Measurements from ENCODE around the gene GEMIN7.

Gene GEMIN7

DNA sequence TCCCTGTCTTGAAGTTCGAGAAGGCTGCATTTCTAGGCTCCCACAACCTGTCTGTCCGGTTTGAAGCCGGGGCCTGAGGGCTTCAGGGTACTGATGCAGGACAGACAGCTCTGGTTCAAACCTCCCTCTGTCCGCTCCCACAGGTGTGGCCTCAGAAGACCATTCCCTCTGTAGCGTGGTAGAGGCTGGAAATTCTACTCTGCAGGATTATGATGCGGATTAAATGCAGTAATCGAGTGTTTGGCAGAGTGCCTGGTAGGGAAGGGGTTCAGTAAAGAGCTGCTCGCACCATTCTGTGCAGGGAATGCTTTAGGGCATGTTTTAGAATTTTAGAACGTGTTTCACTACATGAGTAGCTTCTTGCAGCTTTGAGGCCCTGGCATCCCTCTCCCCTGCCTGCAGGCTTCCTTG is 44.4 kb downstream of the GEMIN7 start:
- Histone ChIP-seq H3K4me3 (replicated peaks; ENCODE audit: insufficient read depth, low read length) (no peak overlapping the region), H3K27me3 (ENCODE audit: insufficient read depth, poor library complexity, severe bottlenecking) (no peaks in the 10 kb centered on the region), H3K27ac (replicated peaks) (no peak overlapping the region)
- TF ChIP-seq GABPA (IDR thresholded peaks at IDR 0.05; ENCODE audit: low read depth) = no peak
- TF ChIP-seq, protein P1, sequence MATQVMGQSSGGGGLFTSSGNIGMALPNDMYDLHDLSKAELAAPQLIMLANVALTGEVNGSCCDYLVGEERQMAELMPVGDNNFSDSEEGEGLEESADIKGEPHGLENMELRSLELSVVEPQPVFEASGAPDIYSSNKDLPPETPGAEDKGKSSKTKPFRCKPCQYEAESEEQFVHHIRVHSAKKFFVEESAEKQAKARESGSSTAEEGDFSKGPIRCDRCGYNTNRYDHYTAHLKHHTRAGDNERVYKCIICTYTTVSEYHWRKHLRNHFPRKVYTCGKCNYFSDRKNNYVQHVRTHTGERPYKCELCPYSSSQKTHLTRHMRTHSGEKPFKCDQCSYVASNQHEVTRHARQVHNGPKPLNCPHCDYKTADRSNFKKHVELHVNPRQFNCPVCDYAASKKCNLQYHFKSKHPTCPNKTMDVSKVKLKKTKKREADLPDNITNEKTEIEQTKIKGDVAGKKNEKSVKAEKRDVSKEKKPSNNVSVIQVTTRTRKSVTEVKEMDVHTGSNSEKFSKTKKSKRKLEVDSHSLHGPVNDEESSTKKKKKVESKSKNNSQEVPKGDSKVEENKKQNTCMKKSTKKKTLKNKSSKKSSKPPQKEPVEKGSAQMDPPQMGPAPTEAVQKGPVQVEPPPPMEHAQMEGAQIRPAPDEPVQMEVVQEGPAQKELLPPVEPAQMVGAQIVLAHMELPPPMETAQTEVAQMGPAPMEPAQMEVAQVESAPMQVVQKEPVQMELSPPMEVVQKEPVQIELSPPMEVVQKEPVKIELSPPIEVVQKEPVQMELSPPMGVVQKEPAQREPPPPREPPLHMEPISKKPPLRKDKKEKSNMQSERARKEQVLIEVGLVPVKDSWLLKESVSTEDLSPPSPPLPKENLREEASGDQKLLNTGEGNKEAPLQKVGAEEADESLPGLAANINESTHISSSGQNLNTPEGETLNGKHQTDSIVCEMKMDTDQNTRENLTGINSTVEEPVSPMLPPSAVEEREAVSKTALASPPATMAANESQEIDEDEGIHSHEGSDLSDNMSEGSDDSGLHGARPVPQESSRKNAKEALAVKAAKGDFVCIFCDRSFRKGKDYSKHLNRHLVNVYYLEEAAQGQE (IDR thresholded peaks at IDR 0.05; ENCODE audit: insufficient replicate concordance, low read depth) = no peak
- TF ChIP-seq, protein P2, sequence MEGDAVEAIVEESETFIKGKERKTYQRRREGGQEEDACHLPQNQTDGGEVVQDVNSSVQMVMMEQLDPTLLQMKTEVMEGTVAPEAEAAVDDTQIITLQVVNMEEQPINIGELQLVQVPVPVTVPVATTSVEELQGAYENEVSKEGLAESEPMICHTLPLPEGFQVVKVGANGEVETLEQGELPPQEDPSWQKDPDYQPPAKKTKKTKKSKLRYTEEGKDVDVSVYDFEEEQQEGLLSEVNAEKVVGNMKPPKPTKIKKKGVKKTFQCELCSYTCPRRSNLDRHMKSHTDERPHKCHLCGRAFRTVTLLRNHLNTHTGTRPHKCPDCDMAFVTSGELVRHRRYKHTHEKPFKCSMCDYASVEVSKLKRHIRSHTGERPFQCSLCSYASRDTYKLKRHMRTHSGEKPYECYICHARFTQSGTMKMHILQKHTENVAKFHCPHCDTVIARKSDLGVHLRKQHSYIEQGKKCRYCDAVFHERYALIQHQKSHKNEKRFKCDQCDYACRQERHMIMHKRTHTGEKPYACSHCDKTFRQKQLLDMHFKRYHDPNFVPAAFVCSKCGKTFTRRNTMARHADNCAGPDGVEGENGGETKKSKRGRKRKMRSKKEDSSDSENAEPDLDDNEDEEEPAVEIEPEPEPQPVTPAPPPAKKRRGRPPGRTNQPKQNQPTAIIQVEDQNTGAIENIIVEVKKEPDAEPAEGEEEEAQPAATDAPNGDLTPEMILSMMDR (IDR thresholded peaks at IDR 0.05; ENCODE audit: insufficient read depth, low read length) = no peak
- TF ChIP-seq SPI1 (IDR thresholded peaks at IDR 0.05; ENCODE audit: borderline replicate concordance, low read depth) = no peak
- no peak for TF ChIP-seq POLR2AphosphoS5 (IDR thresholded peaks at IDR 0.05; ENCODE audit: low read depth)
- no peak for DNase-seq (ENCODE audit: low read depth in 1 of 2, low spot score in 1 of 2)

GRCh38 chr19:45124021-45124420 is 45.0 kb downstream of the GEMIN7 start:
- TF ChIP-seq GABPA (IDR thresholded peaks at IDR 0.05; ENCODE audit: low read depth) = no peak
- TF ChIP-seq, protein P2 (IDR thresholded peaks at IDR 0.05; ENCODE audit: insufficient read depth, low read length) = no peak
- TF ChIP-seq SPI1 (IDR thresholded peaks at IDR 0.05; ENCODE audit: borderline replicate concordance, low read depth) = no peak
- no peak for TF ChIP-seq POLR2AphosphoS5 (IDR thresholded peaks at IDR 0.05; ENCODE audit: low read depth)
- TF ChIP-seq, protein P1 (IDR thresholded peaks at IDR 0.05; ENCODE audit: insufficient replicate concordance, low read depth) = no peak
- Histone ChIP-seq H3K4me3 (replicated peaks; ENCODE audit: insufficient read depth, low read length) (no peak overlapping the region), H3K27ac (replicated peaks) (no peak overlapping the region), H3K27me3 (ENCODE audit: insufficient read depth, poor library complexity, severe bottlenecking) (no peaks in the 10 kb centered on the region)
- DNase-seq (ENCODE audit: low read depth in 1 of 2, low spot score in 1 of 2) = no peak

GRCh38 chr19:45125360-45125759 is 46.3 kb downstream of the GEMIN7 start:
- no peak overlapping the region for H3K27ac ChIP-seq (replicated peaks)
- DNase-seq (ENCODE audit: low read depth in 1 of 2, low spot score in 1 of 2) = no peak

More at GRCh38 chr19:45125360-45125759, 46.3 kb downstream of the GEMIN7 start:
- TF ChIP-seq GABPA (IDR thresholded peaks at IDR 0.05; ENCODE audit: low read depth) (no peak), SPI1 (IDR thresholded peaks at IDR 0.05; ENCODE audit: borderline replicate concordance, low read depth) (no peak), POLR2AphosphoS5 (IDR thresholded peaks at IDR 0.05; ENCODE audit: low read depth) (no peak)
- TF ChIP-seq, protein P2 (IDR thresholded peaks at IDR 0.05; ENCODE audit: insufficient read depth, low read length) = no peak
- TF ChIP-seq, protein P1 (IDR thresholded peaks at IDR 0.05; ENCODE audit: insufficient replicate concordance, low read depth) = no peak
- Histone ChIP-seq H3K27me3 (ENCODE audit: insufficient read depth, poor library complexity, severe bottlenecking) (no peaks in the 10 kb centered on the region), H3K4me3 (replicated peaks; ENCODE audit: insufficient read depth, low read length) (no peak overlapping the region)
